Measurements from ENCODE around the gene KDM4B. TPM values are rescaled to one million over a fixed set of nuclear protein-coding genes. Genes with fewer than 3 reads are reported as not detected.

KDM4B gene
- total and polyA plus RNA-seq, 2 donors (not counting 1 experiment from before 2014, with no cell fraction given), result 75.5 to 205 TPM

DNA sequence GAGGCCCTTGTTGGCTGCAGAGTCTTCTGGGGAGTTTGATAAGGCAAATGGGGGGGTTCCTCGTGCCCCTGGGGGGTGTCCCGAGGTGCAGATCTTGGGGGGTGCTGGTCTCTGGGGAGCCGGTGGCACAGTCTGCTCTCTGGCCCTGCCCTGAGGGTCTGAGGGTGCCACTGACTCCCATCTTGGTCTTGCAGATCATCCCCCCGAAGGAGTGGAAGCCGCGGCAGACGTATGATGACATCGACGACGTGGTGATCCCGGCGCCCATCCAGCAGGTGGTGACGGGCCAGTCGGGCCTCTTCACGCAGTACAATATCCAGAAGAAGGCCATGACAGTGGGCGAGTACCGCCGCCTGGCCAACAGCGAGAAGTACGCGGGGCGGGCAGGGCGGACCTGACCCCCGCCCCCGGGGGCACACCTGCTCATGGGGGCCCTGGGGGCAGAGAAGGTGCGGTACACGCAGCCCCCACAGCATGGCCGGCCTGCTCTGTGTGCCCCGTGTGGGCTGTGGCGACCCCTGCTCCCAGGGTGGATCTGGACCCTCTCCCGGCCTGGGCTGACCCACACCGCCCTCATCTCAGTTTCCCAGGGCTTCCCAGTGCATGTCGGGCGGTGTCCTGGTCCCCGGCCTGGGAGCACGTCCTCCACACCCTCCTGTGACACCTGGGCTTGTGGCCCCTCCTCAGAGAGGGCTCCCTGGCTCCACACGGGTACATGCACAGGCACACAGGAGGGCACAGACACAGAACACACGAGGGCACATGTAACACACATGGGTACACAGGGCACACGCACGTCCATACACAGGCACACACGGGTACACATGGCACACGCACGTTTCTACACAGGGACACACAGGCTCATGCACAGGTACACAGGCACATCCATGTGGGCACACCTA, 71.0 kb downstream of the KDM4B start:
- Mint-ChIP-seq H3K27me3 (no peaks in the 10 kb centered on the region), H3K9me3 (ENCODE audit: insufficient read depth) (no peaks in the 10 kb centered on the region), H3K4me3 (no peak overlapping the region), H3K4me1 (peaks cover 2% of the 10 kb centered on the region), H3K27ac (no peak overlapping the region)
- Histone ChIP-seq H3K4me2 (replicated peaks; ENCODE audit: low read depth, low read length, poor library complexity, severe bottlenecking) (no peak overlapping the region), H3K4me3 (ENCODE audit: control extremely low read depth in 1 of 5, extremely low read depth in 1 of 5, insufficient read depth in 1 of 5, low read depth in 2 of 5, low read length in 4 of 5) (no peak overlapping the region), H3K4me1 (ENCODE audit: control insufficient read depth in 2 of 2, insufficient read depth in 2 of 2, low read length in 2 of 2) (no peaks in the 10 kb centered on the region), H3K27me3 (replicated peaks in 1 of 4; ENCODE audit: control extremely low read depth in 1 of 4, control insufficient read depth in 3 of 4, insufficient read depth in 4 of 4, low read length in 3 of 4) (no peaks in the 10 kb centered on the region), H3K27ac (ENCODE audit: low read length in 2 of 2) (no peak overlapping the region), H3K36me3 (replicated peaks in 1 of 2; ENCODE audit: control extremely low read depth in 1 of 2, control insufficient read depth in 1 of 2, extremely low read depth in 1 of 2, insufficient read depth in 2 of 2, low read length in 1 of 2) (peaks cover 0 to 21% of the 10 kb centered on the region in 2 experiments), H4K20me1 (ENCODE audit: control insufficient read depth, insufficient read depth, low read length, poor library complexity, severe bottlenecking) (peaks cover 42% of the 10 kb centered on the region), H3K9me3 (ENCODE audit: control extremely low read depth in 1 of 3, control insufficient read depth in 2 of 3, insufficient read depth in 1 of 3, low read length in 2 of 3) (no peaks in the 10 kb centered on the region), H3K9ac (ENCODE audit: low read length) (no peak overlapping the region), H3K79me2 (ENCODE audit: control insufficient read depth, insufficient read depth, low read length) (peaks cover 12% of the 10 kb centered on the region), H2AFZ (ENCODE audit: insufficient read depth, low read depth, low read length, poor library complexity, severe bottlenecking) (no peak overlapping the region)
- ChIA-PET POLR2A (no interaction called here), CTCF (interaction anchor here (0.9 to 1.9 kb wide), 4 partner anchors 38 to 539 kb away, joined by 3 to 5 read pairs (median 4); no protein-coding TSS in a partner anchor)
- intact Hi-C loops (cut with micrococcal nuclease), result loop anchor here (10.0 kb wide), 1 partner anchor 315 kb away; no protein-coding TSS in a partner anchor
- WGBS (ENCODE audit: insufficient coverage), result 97% methylated on average over 43 of the region's 43 CpGs
- TF ChIP-seq EZH2 (IDR thresholded peaks at IDR 0.05; ENCODE audit: borderline replicate concordance, insufficient read depth, low read depth, low read length, poor library complexity, severe bottlenecking) (no peak), CTCF (IDR thresholded peaks at IDR 0.05) (no peak)
- ATAC-seq (ENCODE audit: low read depth) (no peak), DNase-seq (no peak)

All from B cell (primary cell).